Measurements from ENCODE around the gene PCDHGA1. TPM values are rescaled to one million over a fixed set of nuclear protein-coding genes. Genes with fewer than 3 reads are reported as not detected.

Gene PCDHGA1
- total RNA-seq, 1 experiment from 2014 or later = 0.63 TPM

DNA sequence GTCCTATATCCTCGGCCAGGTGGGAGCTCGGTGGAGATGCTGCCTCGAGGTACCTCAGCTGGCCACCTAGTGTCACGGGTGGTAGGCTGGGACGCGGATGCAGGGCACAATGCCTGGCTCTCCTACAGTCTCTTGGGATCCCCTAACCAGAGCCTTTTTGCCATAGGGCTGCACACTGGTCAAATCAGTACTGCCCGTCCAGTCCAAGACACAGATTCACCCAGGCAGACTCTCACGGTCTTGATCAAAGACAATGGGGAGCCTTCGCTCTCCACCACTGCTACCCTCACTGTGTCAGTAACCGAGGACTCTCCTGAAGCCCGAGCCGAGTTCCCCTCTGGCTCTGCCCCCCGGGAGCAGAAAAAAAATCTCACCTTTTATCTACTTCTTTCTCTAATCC is 147.5 kb downstream of the PCDHGA1 start:
- peak overlapping the region; percentile 31 for H3K4me2 ChIP-seq (ENCODE audit: insufficient read depth, insufficient read length, low read length)
- no peak overlapping the region for H4K8ac ChIP-seq (replicated peaks; ENCODE audit: insufficient read length, low read depth, low read length)
- H3K9me3 Mint-ChIP-seq = peaks cover 0 to 23% of the 10 kb centered on the region in 2 experiments; a peak in 4 of 5 replicates
- no peak overlapping the region for H3K27ac ChIP-seq (ENCODE audit: insufficient read length, low read depth, low read length)
- H3K9ac ChIP-seq (ENCODE audit: extremely low read depth, insufficient read length, low read length) = no peak overlapping the region
- H3K18ac ChIP-seq (ENCODE audit: insufficient read length, low read depth, low read length) = no peak overlapping the region
- H3K36me3 Mint-ChIP-seq (ENCODE audit: insufficient read depth in 1 of 3, low read depth in 3 of 3) = peaks cover 0 to 21% (median 8%) of the 10 kb centered on the region in 3 experiments; a peak in 4 of 7 replicates
- H3K9me3 ChIP-seq (ENCODE audit: control insufficient read depth, low read depth, low read length) = peaks cover 5% of the 10 kb centered on the region
- H2AK5ac ChIP-seq (ENCODE audit: insufficient read length, low read length) = no peak overlapping the region
- H4K91ac ChIP-seq (ENCODE audit: insufficient read length, low read depth, low read length) = no peak overlapping the region
- H3K14ac ChIP-seq (ENCODE audit: insufficient read depth, low read length) = no peak overlapping the region
- peaks cover 17% of the 10 kb centered on the region for H3K23me2 ChIP-seq (ENCODE audit: insufficient read length, low read depth, low read length, poor library complexity, severe bottlenecking)
- H4K5ac ChIP-seq (ENCODE audit: insufficient read length, low read depth, low read length) = no peak overlapping the region
- H3K79me1 ChIP-seq (ENCODE audit: insufficient read depth, low read depth, low read length, poor library complexity, severe bottlenecking) = no peaks in the 10 kb centered on the region
- H4K20me1 ChIP-seq (ENCODE audit: control insufficient read depth, insufficient read depth, insufficient read length) = no peaks in the 10 kb centered on the region
- no peak overlapping the region for H3K27ac Mint-ChIP-seq
- peaks cover 26 to 33% of the 10 kb centered on the region in 2 experiments for H3K4me1 Mint-ChIP-seq
- H3K56ac ChIP-seq (ENCODE audit: insufficient read length, low read depth, low read length) = no peak overlapping the region
- no peak overlapping the region for H3T11ph ChIP-seq (ENCODE audit: low read length)
- H3K23ac ChIP-seq (ENCODE audit: insufficient read length, low read depth, low read length) = no peak overlapping the region
- WGBS (ENCODE audit: extremely low coverage, insufficient read length, low lambda C conversion rate) = no CpG with 5 or more reads among the region's 13 CpGs
- no peak overlapping the region for H2BK120ac ChIP-seq (ENCODE audit: low read depth, low read length, poor library complexity, severe bottlenecking)
- no peak overlapping the region for H2BK5ac ChIP-seq (ENCODE audit: insufficient read length, low read length)
- no peak overlapping the region for H2BK12ac ChIP-seq (ENCODE audit: insufficient read length, low read depth, low read length)
- H3K27me3 ChIP-seq (ENCODE audit: insufficient read depth, low read length) = peaks cover 15% of the 10 kb centered on the region
- no peak overlapping the region for H3K4ac ChIP-seq (ENCODE audit: low read depth, low read length)
- no peak overlapping the region for H2AFZ ChIP-seq (ENCODE audit: low read length)
- 0 out of 2 replicates have a peak, but pooled peaks cover 2% of the 10 kb centered on the region for H3K4me1 ChIP-seq (ENCODE audit: insufficient read depth, low read length)
- no peak for TF ChIP-seq CTCF (conservative IDR thresholded peaks at IDR 0.05)
- no peak for DNase-seq
- H2BK15ac ChIP-seq (ENCODE audit: low read depth, low read length) = no peak overlapping the region
- H3K27me3 Mint-ChIP-seq (ENCODE audit: low read depth) = peaks cover 33% of the 10 kb centered on the region
- H2BK20ac ChIP-seq (ENCODE audit: low read depth, low read length, poor library complexity, severe bottlenecking) = no peak overlapping the region
- H3K4me3 Mint-ChIP-seq = peak overlapping the region in 1 of 2 experiments; percentile 19; a peak in 2 of 5 replicates
- no peaks in the 10 kb centered on the region for H3K79me2 ChIP-seq (ENCODE audit: insufficient read depth, low read length)
